ENCODE measurements around the gene EGFL7.

DNA sequence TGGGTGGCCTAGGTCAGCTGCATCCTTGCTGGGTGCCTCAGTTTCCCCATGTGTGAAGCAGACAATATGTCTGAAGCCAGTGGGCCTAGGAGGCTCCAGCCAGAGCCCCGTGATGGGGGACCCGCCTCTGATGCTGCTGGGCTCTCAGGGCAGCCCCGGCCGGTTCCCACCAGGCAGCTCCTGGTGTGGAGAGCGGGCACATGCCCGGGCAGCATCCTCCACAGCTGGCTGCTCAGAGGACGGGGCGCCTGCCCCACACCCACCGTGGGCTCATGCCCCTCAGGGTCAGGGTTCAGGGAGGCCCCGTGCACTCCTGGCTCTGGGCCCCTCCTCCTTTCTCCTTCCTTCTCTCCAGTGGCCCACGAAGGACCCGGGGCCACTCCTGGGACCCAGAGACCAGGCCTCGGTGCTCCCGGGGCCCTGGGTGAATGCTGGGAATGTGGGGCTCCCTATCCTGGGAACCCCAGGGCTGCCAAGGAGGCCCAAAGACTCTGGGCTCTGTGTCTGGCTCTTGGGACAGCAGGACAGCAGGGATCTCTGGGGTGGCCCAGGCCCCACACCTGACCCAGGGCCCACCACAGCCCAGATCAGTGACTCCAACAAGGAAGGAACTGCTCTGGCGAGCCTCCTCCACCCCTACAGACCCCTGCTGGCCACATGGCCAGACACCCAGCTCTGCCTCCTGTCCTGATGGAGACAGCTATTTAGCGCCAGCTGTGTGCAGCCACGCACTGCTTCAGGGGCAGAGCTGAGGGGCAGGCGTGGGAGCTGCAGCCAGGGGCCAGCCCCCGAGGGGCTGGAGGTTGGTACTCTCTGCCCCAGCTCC, 39.5 kb upstream of the EGFL7 start:
- TF ChIP-seq, protein P1, sequence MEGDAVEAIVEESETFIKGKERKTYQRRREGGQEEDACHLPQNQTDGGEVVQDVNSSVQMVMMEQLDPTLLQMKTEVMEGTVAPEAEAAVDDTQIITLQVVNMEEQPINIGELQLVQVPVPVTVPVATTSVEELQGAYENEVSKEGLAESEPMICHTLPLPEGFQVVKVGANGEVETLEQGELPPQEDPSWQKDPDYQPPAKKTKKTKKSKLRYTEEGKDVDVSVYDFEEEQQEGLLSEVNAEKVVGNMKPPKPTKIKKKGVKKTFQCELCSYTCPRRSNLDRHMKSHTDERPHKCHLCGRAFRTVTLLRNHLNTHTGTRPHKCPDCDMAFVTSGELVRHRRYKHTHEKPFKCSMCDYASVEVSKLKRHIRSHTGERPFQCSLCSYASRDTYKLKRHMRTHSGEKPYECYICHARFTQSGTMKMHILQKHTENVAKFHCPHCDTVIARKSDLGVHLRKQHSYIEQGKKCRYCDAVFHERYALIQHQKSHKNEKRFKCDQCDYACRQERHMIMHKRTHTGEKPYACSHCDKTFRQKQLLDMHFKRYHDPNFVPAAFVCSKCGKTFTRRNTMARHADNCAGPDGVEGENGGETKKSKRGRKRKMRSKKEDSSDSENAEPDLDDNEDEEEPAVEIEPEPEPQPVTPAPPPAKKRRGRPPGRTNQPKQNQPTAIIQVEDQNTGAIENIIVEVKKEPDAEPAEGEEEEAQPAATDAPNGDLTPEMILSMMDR (IDR thresholded peaks at IDR 0.05): no peak
- no peak for TF ChIP-seq POLR2A (IDR thresholded peaks at IDR 0.05)

All from right lobe of liver (tissue), 4 donors.